NCI-H1436 treated with DMSO at 0.1 percent for 48 hours (cell line): ENCODE measurements around the gene MBTD1.

Experiments used
- DNase-seq: peaks from one replicate; lab custom pipeline; 2025; lab: John Stamatoyannopoulos, UW

MBTD1 gene

GRCh38 chr17:51144266-51145022, 115.4 kb downstream of the MBTD1 start:
- DNase-seq, result peak; percentile 98

DNA sequence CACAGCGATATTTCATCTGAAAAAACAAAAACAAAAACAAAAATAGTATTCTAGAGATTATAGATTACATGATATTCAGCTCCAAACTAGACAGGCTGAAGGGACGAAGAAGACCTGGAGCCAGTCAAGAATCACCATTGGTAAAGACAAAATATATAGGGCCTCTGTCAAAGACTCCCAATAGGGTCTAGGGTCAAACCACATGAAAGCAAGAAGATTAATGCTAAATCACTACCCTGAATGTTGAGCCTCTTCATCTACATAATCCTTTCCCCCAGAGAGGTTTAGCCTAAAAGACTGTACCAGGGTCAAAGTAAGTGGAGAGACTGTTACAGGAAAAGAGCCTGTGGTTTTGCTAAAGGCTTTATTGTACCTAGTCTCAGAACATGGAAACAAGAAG, 117.3 kb downstream of the MBTD1 start:
- DNase-seq, result no peak

DNA sequence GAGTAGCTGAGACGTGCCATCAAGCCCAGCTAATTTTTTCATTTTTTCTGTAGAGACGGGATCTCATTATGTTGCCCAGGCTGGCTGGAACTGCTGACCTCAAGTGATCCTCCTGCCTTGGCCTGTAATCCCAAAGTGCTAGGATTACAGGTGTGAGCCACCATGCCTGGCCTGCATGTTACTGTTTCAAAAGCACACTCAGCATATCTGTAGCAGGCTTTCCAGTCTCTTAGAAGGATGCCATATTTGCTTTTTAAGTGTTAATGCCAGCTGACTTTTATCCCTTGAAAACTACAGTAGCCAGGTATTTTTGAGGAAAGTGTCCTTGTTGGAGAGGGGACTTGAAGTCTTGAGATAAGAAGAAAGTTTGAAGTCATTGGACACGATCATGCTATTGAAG, 123.9 kb downstream of the MBTD1 start:
- DNase-seq, result no peak

GRCh38 chr17:51133365-51133764, 126.5 kb downstream of the MBTD1 start:
- DNase-seq, result no peak

GRCh38 chr17:51132964-51133319, 126.9 kb downstream of the MBTD1 start:
- no peak for DNase-seq

DNA sequence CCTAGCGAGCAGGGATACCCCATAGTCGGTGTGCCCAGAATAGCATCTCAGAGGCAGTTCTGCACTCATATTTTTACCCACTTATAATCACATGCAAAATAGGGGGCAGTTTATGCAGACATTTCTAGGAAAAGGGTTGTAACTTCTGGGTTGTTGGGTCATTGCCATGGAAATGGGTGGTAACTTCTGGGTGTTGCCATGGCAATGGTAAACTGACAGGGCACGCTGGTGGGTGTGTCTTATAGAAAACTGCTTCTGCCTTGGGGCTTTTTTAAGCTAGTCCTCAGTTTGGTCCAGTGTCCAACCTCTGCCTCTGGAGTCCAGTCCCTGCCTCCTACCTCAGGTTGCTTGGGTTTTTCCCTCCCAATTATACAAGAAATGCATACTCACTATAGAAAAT, 131.8 kb downstream of the MBTD1 start:
- no peak for DNase-seq
